ENCODE results near the gene COLEC12. TPM values are rescaled to one million over a fixed set of nuclear protein-coding genes. Genes with fewer than 3 reads are reported as not detected.

Gene COLEC12
- total and polyA plus RNA-seq, 2 donors (not counting 3 experiments of a cell fraction or from before 2014, with no cell fraction given) = 8.0 to 17.1 TPM

DNA sequence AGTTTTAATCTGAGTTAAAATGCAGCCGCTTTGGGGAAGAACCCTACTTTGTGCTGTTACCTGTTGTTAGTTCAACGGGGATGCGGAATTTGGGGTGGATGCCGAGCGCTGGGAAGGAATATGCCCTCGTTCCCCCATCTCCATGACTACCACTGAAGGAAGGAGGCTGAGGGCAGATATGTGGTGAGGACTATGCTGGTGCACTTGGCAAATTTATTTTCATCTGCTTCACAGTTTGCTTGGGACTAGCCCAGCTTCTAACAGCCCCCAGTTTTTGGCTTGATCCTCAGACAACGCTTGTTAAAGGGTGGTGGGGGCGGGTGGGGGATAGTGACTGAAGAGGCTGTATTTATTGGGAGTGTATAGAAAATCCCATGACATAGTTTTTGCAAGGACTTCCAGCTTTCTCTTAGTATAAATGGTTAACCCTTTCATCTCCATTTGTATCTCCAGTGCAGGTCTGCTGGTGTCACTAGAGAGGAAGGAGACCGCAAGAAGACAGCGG, 100.8 kb downstream of the COLEC12 start:
- H3K4me3 ChIP-seq (replicated peaks in 1 of 3; ENCODE audit: insufficient read depth in 1 of 3, low read depth in 1 of 3, low read length in 3 of 3) = no peak overlapping the region
- H3K36me3 ChIP-seq (ENCODE audit: control insufficient read depth in 2 of 2, extremely low read depth in 1 of 2, insufficient read depth in 2 of 2, low read length in 2 of 2) = no peaks in the 10 kb centered on the region
- no peak overlapping the region for H2AFZ ChIP-seq (ENCODE audit: low read depth, low read length)
- H3K9me3 ChIP-seq (replicated peaks; ENCODE audit: control insufficient read depth, insufficient read depth, low read length) = no peaks in the 10 kb centered on the region
- BruUV-seq (replicated peaks) = no TSS peak
- no peak for TF ChIP-seq JUN (IDR thresholded peaks at IDR 0.05; ENCODE audit: borderline replicate concordance, insufficient read depth, insufficient read length, low read depth)
- no peak for TF ChIP-seq GATA2 (IDR thresholded peaks at IDR 0.05; ENCODE audit: insufficient read depth, insufficient read length, low read depth, low read length)
- TF ChIP-seq EZH2 (IDR thresholded peaks at IDR 0.05; ENCODE audit: borderline replicate concordance, low read depth, low read length, severe bottlenecking) = no peak
- TF ChIP-seq, protein P1, sequence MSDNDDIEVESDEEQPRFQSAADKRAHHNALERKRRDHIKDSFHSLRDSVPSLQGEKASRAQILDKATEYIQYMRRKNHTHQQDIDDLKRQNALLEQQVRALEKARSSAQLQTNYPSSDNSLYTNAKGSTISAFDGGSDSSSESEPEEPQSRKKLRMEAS (IDR thresholded peaks at IDR 0.05; ENCODE audit: insufficient read depth, insufficient read length) = no peak
- no peak for TF ChIP-seq FOS (IDR thresholded peaks at IDR 0.05; ENCODE audit: borderline replicate concordance, insufficient read depth, low read length)
- TF ChIP-seq POLR2AphosphoS5 (IDR thresholded peaks at IDR 0.05; ENCODE audit: insufficient read depth, low read depth, low read length) = no peak
- no peak for TF ChIP-seq CTCF (IDR thresholded peaks at IDR 0.05; ENCODE audit: extremely low read depth in 1 of 2, insufficient read depth in 1 of 2, low read depth in 1 of 2, low read length in 2 of 2)
- TF ChIP-seq POLR2A (IDR thresholded peaks at IDR 0.05; ENCODE audit: low read depth, low read length) = no peak
- TF ChIP-seq MYC (IDR thresholded peaks at IDR 0.05; ENCODE audit: low read depth, low read length) = no peak
- peaks cover 15% of the 10 kb centered on the region for H3K4me1 ChIP-seq (ENCODE audit: control insufficient read depth, extremely low read depth, insufficient read depth, low read length)
- H3K9me1 ChIP-seq (replicated peaks; ENCODE audit: control insufficient read depth, extremely low read depth, insufficient read depth, low read length) = no peaks in the 10 kb centered on the region
- no peaks in the 10 kb centered on the region for H4K20me1 ChIP-seq (replicated peaks; ENCODE audit: control insufficient read depth, extremely low read depth, insufficient read depth, low read length)
- no peak overlapping the region for H3K27ac ChIP-seq (ENCODE audit: insufficient read depth, low read depth, low read length)
- intact Hi-C loops (cut with micrococcal nuclease) (no loop called here), dilution Hi-C loops (cut with MboI; ENCODE audit: extremely low pct_ligation_motif_present, low sequenced_read_pairs) (no loop called here)
- H3K9ac ChIP-seq (replicated peaks; ENCODE audit: extremely low read depth, insufficient read depth, low read length) = no peak overlapping the region
- ChIA-PET POLR2A (no interaction called here), CTCF (interaction anchor here (1.6 kb wide), 1 partner anchor 25 kb away, joined by 3 read pairs; no protein-coding TSS in a partner anchor)
- no peaks in the 10 kb centered on the region for H3K79me2 ChIP-seq (ENCODE audit: control insufficient read depth, insufficient read depth, low read length)
- no peak overlapping the region for H3K4me2 ChIP-seq (ENCODE audit: insufficient read depth, low read length)
- DNase-seq (ENCODE audit: low read depth, low spot score) (no peak), FAIRE-seq (no peak)
- H3K27me3 ChIP-seq (ENCODE audit: control insufficient read depth in 2 of 2, insufficient read depth in 2 of 2, low read length in 2 of 2) = no peaks in the 10 kb centered on the region
